HG02642 (cell line): Measurements from ENCODE around the gene CNTNAP5.

Experiments used
- ATAC-seq: cut with Tn5 transposase; IDR thresholded peaks from one replicate; pipeline ENCODE4 v1.9.1; 2021; ENCODE audit warnings: mild to moderate bottlenecking; ENCODE audit not compliant: unreplicated experiment, poor library complexity

Gene CNTNAP5

GRCh38 chr2:124145982-124146381, 120.9 kb downstream of the CNTNAP5 start:
- ATAC-seq, result no peak

DNA sequence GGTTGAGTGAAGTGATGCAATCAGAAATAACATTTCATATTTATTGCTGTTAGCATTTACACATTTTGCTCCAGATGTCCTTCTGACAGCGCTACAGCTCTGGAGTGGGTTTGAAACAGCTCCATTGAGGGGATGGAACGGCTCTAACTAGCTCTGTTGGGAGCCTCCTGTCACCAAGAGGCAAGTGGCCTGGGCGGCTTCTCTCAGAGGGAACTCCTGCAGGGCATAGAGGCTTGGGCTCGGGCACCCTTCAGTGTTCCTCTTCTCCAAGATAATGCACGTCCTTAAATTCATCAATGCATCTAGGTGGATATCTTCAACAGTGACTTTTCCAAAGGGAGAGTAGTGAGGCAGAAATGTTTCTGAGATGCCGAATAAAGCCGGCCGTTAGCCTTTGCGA, 122.5 kb downstream of the CNTNAP5 start:
- no peak for ATAC-seq

DNA sequence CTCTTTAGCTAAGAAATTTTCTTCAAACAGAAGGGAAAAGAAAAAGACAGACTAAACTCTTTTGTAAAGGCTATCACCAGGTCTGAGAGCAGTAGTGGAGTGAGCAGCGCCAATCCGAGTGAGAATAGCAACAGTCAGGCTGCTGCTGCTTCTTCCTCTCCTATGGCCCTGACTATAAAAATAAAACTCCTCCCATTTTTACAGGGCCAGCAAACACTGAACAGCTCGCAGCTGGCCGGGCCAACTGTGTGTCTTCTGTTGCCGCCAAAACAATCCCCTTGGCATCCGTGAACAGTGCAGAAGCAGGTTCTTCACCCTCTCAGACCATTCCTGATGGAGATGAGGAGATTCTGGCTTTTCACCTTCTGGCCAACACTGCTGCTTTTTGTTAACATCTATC, 124.5 kb downstream of the CNTNAP5 start:
- no peak for ATAC-seq

GRCh38 chr2:124151691-124152090, 126.6 kb downstream of the CNTNAP5 start:
- no peak for ATAC-seq

GRCh38 chr2:124153713-124154112, 128.6 kb downstream of the CNTNAP5 start:
- ATAC-seq, result no peak

GRCh38 chr2:124159166-124159565, 134.1 kb downstream of the CNTNAP5 start:
- ATAC-seq, result no peak

DNA sequence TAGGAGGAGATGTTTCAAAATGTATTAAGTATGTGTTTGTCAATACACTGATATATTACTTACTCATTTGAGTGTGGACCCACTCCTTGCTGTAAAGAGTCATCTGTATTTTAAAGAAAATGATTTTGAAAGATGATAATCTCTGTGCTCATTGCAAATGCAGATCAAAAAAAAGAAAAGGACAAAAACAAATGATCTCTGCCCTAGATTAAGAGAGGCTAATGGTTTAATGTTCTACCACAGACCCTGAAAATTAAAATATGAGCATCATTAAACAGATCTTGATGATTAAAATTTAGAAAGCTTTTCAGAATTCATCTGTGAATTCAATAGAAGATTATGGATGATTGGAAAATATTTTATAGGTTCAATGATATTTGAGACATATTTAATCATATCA, 136.5 kb downstream of the CNTNAP5 start:
- no peak for ATAC-seq

DNA sequence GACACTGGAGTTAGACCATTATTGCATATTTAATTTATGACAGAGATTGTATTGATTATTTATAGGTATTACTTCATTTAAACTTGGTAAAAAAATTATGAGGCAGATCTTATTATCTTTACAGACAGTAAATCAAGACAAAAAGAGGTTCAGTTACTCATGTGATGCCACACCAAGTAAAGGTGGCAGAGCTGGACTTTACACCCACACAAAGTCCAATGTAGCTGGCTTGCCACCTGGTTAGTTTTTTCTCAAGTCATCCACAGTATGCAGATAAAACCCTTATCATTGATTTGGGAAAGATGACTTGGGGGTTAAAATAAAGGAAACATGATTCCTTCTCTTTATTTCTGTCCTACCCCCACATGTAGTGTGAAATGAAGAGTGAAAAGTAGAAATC, 137.2 kb downstream of the CNTNAP5 start:
- no peak for ATAC-seq

GRCh38 chr2:124163840-124164239, 138.8 kb downstream of the CNTNAP5 start:
- ATAC-seq, result no peak

GRCh38 chr2:124165698-124166097, 140.6 kb downstream of the CNTNAP5 start:
- ATAC-seq, result no peak

GRCh38 chr2:124171472-124172063, 146.5 kb downstream of the CNTNAP5 start:
- ATAC-seq, result no peak

DNA sequence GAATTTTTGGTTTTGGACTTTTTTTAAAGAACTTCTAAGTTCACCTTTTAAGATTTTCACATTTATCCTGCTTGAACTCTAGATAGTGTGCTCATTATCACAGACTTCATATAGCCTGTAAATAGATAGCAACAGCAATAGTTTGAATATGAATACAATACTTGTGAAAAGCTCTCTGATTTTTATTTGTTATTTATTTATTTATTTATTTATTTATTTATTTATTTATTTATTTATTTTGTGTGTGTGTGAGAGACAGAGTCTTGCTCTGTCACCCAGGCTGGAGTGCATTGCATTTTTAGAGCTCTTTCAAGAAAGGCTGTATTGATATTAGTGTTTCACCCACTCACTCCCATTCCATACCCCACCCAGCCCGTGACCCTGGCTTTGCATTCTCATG, 153.6 kb downstream of the CNTNAP5 start:
- ATAC-seq, result no peak

DNA sequence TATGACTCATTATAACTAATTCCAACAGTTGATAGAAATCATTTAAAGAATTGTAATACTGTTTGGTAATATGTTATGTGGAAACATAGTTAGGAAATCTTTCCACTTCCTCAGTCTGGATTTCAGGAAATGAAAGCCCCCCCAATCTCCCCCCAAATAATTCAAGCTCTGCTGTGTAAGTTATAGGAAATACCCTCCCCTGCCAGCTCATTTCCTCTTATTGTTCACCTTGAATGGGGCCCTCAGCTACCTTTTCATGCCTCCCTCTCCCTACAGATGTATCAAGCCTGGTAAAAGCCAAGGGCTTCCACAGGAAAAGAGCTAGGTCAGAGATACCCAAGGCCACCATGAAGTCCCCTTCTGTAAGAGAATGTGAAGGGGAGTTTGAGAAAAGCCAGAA, 155.5 kb downstream of the CNTNAP5 start:
- no peak for ATAC-seq

- ATAC-seq, result no peak
These were observed 161.7 kb downstream of the CNTNAP5 start for GRCh38 chr2:124186801-124187200.

GRCh38 chr2:124187948-124188347, 162.9 kb downstream of the CNTNAP5 start:
- ATAC-seq, result no peak

GRCh38 chr2:124193706-124194105, 168.6 kb downstream of the CNTNAP5 start:
- ATAC-seq, result no peak

GRCh38 chr2:124201713-124202112, 176.6 kb downstream of the CNTNAP5 start:
- ATAC-seq, result no peak

DNA sequence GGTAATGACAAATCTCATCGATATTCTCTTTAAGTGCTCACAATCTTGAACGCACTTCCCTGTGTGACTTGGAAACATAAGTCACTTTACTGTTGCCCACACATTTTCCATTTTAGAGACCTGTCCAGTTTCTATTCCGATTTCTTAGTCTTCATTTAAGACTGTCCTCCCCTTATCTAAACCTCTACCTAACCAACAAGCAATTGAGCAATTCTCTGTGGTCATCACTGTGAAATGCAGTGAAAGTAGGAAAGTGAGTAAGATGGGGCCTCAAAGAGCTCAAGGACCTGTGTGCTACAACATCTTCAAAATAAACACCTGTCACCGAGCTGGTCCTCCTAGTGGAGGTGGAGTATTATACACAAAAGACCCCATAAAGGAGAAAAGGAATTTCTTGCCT, 184.4 kb downstream of the CNTNAP5 start:
- no peak for ATAC-seq

- ATAC-seq, result no peak
These were observed 186.4 kb downstream of the CNTNAP5 start for GRCh38 chr2:124211461-124211860.

- no peak for ATAC-seq
These were observed 189.0 kb downstream of the CNTNAP5 start for GRCh38 chr2:124213977-124214587.

- ATAC-seq, result no peak
These were observed 221.1 kb downstream of the CNTNAP5 start for GRCh38 chr2:124246170-124246569.

DNA sequence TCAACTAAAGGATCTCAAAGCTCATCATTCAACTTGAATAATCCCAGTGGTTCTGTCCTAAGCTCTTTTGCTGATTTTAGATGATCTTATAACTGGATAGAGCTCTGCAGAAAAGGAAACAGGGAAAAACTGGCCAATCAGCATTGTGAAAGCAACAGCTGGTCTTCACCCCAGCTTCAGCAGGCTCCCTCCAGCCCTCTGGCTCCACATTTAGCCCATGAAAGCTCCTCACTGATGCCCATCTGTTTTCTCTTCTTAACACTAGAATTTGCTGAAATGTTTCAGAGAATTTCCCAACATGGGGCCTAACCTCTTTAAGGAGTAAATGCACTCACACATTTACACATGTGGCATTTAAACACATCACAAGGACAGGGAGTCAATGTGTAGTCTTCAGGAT, 223.3 kb downstream of the CNTNAP5 start:
- no peak for ATAC-seq
